GM19238 (cell line): ENCODE results near the gene RNASEL.
A peak's percentile ranks its signal among the peaks of the same experiment; 100 is the strongest.

ENCODE experiments used
- DNase-seq: peaks from one replicate; pipeline ENCODE4 v3.0.0; 2011; ENCODE audit warnings: low spot score; ENCODE audit not compliant: insufficient read length

The RNASEL gene

GRCh38 chr1:182600745-182601415 lies 11.8 kb upstream of the RNASEL start:
- DNase-seq = no peak

- DNase-seq = no peak
Measured at GRCh38 chr1:182600036-182600713, 11.1 kb upstream of the RNASEL start.

GRCh38 chr1:182599339-182599738 lies 10.3 kb upstream of the RNASEL start:
- no peak for DNase-seq

GRCh38 chr1:182598296-182598695 lies 9.2 kb upstream of the RNASEL start:
- no peak for DNase-seq

- no peak for DNase-seq
Measured at GRCh38 chr1:182596934-182597333, 7.9 kb upstream of the RNASEL start.

GRCh38 chr1:182595641-182596240 lies 6.7 kb upstream of the RNASEL start:
- peak; percentile 57 for DNase-seq

- DNase-seq = no peak
Measured at GRCh38 chr1:182589931-182590330, 875 bp upstream of the RNASEL start.

- DNase-seq = no peak
Measured at GRCh38 chr1:182589520-182589919, 464 bp upstream of the RNASEL start.

- DNase-seq = no peak
Measured at GRCh38 chr1:182587666-182588499, 1.2 kb downstream of the RNASEL start.

GRCh38 chr1:182587093-182587492 lies 2.0 kb downstream of the RNASEL start:
- no peak for DNase-seq

GRCh38 chr1:182586380-182586779 lies 2.7 kb downstream of the RNASEL start:
- no peak for DNase-seq

- no peak for DNase-seq
Measured at GRCh38 chr1:182584746-182585145, 4.3 kb downstream of the RNASEL start.

GRCh38 chr1:182580736-182581135 lies 8.3 kb downstream of the RNASEL start:
- DNase-seq = no peak

GRCh38 chr1:182575540-182576149 lies 13.4 kb downstream of the RNASEL start:
- no peak for DNase-seq

GRCh38 chr1:182574156-182574555 lies 14.9 kb downstream of the RNASEL start:
- DNase-seq = no peak

GRCh38 chr1:182570611-182570970 lies 18.5 kb downstream of the RNASEL start:
- no peak for DNase-seq

GRCh38 chr1:182569939-182570610 lies 19.0 kb downstream of the RNASEL start:
- no peak for DNase-seq

- DNase-seq = no peak
Measured at GRCh38 chr1:182568647-182569284, 20.3 kb downstream of the RNASEL start.

GRCh38 chr1:182567629-182568028 lies 21.4 kb downstream of the RNASEL start:
- no peak for DNase-seq

GRCh38 chr1:182565537-182565936 lies 23.5 kb downstream of the RNASEL start:
- DNase-seq = no peak
